Neutrophil (primary cell): ENCODE measurements around the gene MC1R.

Experiments
- H3K27ac ChIP-seq: fragments of 200-600 bp; sonication (generic); 2 replicates; pipeline ENCODE4 v1.5.1; 2016; ENCODE audit warnings: mild to moderate bottlenecking, moderate library complexity
- H3K27me3 ChIP-seq: fragments of 200-600 bp; sonication (generic); 2 replicates; pipeline ENCODE4 v1.6.0; 2016; ENCODE audit warnings: mild to moderate bottlenecking
- H3K36me3 ChIP-seq: fragments of 200-600 bp; sonication (generic); 2 replicates; pipeline ENCODE4 v1.5.1; 2017
- H3K4me1 ChIP-seq, 2 experiments: fragments of 200-600 bp in 1 of 2; sonication (generic) in 1 of 2; 1 replicate in 1 of 2; 2 replicates in 1 of 2; pipeline versions ENCODE4 v1.5.1 to v1.6.1; 2013 to 2016; ENCODE audit warnings: low read depth in 1 of 2, low read length in 1 of 2, mild to moderate bottlenecking in 1 of 2, moderate library complexity in 1 of 2; ENCODE audit not compliant: control insufficient read depth in 1 of 2, insufficient read depth in 1 of 2
- H3K4me3 ChIP-seq, 2 experiments: fragments of 200-600 bp in 1 of 2; sonication (generic) in 1 of 2; 1 replicate in 1 of 2; 2 replicates in 1 of 2; pipeline ENCODE4 v1.5.1; 2013 to 2016; ENCODE audit warnings: low read depth in 1 of 2, low read length in 1 of 2, mild to moderate bottlenecking in 1 of 2, moderate library complexity in 1 of 2
- H3K9me3 ChIP-seq: fragments of 200-600 bp; sonication (generic); 2 replicates; pipeline ENCODE4 v1.5.1; 2016
- TF ChIP-seq, protein P1 (sequence below): fragments of 200-600 bp; sonication (generic); IDR thresholded peaks from 2 replicates; pipeline ENCODE4 v1.5.1; 2016; ENCODE audit warnings: antibody characterized with exemption

MC1R gene

DNA sequence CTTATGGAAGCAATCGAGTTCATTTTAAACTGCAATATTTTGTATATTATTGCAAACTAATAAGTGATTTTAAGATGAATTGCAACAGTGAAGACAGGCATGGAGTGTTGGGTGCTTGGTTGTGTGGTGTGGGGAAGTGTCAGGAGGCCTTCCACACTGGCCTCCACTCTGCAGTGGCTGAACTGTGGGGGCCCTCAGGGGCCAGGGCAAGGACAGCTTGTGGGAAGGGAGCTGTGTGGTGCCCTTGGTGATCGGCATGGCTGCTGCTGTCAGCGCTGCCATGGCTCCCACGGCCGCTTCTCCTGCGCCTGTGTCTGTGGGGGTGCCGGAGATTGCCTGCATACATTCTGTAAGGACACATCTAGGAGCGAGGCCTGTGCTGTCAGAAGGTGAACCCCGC lies 26.0 kb upstream of the MC1R start:
- Histone ChIP-seq H3K27me3 (no peaks in the 10 kb centered on the region), H3K9me3 (no peaks in the 10 kb centered on the region), H3K4me3 (no peak overlapping the region), H3K4me1 (no peaks in the 10 kb centered on the region), H3K36me3 (peaks cover 97% of the 10 kb centered on the region), H3K27ac (no peak overlapping the region)
- TF ChIP-seq, protein P1, sequence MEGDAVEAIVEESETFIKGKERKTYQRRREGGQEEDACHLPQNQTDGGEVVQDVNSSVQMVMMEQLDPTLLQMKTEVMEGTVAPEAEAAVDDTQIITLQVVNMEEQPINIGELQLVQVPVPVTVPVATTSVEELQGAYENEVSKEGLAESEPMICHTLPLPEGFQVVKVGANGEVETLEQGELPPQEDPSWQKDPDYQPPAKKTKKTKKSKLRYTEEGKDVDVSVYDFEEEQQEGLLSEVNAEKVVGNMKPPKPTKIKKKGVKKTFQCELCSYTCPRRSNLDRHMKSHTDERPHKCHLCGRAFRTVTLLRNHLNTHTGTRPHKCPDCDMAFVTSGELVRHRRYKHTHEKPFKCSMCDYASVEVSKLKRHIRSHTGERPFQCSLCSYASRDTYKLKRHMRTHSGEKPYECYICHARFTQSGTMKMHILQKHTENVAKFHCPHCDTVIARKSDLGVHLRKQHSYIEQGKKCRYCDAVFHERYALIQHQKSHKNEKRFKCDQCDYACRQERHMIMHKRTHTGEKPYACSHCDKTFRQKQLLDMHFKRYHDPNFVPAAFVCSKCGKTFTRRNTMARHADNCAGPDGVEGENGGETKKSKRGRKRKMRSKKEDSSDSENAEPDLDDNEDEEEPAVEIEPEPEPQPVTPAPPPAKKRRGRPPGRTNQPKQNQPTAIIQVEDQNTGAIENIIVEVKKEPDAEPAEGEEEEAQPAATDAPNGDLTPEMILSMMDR, result no peak

DNA sequence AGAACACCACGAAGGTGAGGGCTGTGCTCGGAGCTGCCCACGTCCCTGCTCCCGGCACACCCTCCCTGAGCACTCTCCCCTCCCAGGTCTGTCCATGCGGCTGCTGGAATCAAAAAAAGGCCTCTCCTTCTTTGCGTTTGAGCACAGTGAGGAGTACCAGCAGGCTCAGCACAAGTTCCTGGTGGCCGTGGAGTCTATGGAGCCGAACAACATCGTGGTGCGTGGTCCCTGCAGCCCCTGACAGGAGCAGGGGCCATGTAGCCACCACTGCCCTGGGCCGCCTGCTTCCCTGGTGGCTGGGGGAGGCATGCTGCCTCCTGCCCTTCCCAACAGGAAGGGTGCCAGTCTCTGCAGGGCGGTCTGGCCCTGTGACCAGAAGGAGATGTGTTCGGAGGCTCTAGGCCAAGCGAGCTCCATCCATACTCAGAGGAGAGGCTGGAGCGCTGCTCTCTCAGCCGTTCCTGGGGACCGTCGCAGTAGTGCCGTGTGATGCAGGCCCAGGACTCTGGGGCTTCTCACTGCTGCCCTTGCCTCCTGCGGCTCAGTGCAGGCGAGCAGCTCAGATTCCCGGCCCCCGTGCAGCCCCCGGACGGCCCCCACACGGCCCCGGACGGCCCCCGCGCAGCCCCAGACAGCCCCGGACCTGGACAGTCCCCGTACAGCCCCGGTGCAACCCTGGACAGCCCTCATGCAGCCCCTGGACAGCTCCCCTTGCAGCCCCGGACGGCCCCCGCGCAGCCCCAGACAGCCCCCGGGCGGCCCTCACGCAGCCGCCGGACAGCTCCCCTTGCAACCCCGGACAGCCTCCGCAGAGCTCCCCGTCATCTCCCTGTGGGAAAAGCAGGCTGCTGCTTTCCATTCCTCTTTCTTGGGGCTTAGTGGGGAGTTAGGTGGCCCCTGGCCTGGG lies 24.8 kb upstream of the MC1R start:
- H3K27me3 ChIP-seq, result no peaks in the 10 kb centered on the region
- no peak overlapping the region for H3K27ac ChIP-seq
- no peak overlapping the region for H3K4me3 ChIP-seq
- H3K4me1 ChIP-seq, result no peaks in the 10 kb centered on the region
- H3K9me3 ChIP-seq, result no peaks in the 10 kb centered on the region
- H3K36me3 ChIP-seq, result peaks cover 98% of the 10 kb centered on the region
- TF ChIP-seq, protein P1, result no peak

DNA sequence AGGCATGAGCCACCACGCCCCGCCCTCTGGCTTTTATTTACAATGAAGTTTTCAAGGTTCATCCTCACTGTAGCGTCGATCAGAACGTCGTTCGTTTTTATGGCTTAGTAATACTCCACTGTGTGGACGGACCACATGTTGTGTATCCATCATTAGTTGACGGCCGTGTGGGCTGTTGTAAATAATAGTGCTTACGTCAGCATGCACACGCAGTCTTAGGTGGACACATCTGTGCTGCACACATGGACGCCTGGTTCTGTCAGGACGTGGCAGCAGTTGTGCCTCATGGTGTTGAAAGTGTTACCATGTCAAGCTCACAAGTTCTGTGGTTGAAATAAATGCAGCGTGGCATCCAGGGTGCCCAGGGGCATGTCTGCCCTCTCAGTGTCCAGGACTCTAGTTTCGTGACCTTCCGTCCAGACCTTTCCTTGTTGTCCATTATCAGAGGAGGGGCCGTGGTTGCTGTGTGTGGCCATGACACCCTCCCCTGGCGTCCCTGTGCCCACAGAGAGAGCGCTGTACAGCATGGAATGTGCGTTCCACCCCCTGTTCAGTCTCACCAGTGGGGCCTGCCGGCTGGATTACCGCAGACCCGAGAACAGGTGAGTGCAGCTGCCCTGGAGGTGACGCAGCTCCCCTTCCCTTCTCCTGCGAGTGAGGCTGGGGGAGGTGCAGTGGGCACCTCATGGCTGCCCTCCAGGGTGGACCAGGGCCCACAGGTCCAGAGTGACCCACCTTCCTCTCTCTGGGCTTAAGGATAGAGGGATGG lies 23.0 kb upstream of the MC1R start:
- Histone ChIP-seq H3K27me3 (no peaks in the 10 kb centered on the region), H3K36me3 (peaks cover 100% of the 10 kb centered on the region), H3K4me1 (no peaks in the 10 kb centered on the region), H3K27ac (no peak overlapping the region), H3K9me3 (no peaks in the 10 kb centered on the region), H3K4me3 (no peak overlapping the region)
- TF ChIP-seq, protein P1, result no peak

DNA sequence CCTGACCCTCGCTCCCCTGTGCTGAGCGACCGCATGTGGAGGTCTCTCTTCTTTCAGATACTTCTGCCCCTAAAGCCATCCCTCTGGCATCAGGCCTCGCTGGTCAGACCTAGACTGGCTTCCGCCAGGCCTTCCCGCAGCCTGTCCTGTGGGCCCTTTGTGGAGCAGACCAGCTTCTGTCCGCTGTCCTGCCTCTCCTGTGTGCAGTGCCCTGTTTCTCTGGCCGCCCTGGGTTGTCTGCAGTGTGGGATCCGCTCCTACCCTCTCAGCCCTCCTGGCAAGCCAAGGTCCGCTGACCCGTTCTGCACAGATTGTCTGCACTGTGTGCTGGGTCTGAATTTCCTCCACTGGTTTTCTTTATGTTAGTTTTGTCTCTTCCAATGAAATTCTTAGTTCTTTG lies 21.5 kb upstream of the MC1R start:
- no peak overlapping the region for H3K27ac ChIP-seq
- TF ChIP-seq, protein P1, result no peak
- peaks cover 91% of the 10 kb centered on the region for H3K36me3 ChIP-seq
- H3K4me3 ChIP-seq, result no peak overlapping the region
- no peaks in the 10 kb centered on the region for H3K9me3 ChIP-seq
- no peaks in the 10 kb centered on the region for H3K4me1 ChIP-seq
- no peaks in the 10 kb centered on the region for H3K27me3 ChIP-seq

DNA sequence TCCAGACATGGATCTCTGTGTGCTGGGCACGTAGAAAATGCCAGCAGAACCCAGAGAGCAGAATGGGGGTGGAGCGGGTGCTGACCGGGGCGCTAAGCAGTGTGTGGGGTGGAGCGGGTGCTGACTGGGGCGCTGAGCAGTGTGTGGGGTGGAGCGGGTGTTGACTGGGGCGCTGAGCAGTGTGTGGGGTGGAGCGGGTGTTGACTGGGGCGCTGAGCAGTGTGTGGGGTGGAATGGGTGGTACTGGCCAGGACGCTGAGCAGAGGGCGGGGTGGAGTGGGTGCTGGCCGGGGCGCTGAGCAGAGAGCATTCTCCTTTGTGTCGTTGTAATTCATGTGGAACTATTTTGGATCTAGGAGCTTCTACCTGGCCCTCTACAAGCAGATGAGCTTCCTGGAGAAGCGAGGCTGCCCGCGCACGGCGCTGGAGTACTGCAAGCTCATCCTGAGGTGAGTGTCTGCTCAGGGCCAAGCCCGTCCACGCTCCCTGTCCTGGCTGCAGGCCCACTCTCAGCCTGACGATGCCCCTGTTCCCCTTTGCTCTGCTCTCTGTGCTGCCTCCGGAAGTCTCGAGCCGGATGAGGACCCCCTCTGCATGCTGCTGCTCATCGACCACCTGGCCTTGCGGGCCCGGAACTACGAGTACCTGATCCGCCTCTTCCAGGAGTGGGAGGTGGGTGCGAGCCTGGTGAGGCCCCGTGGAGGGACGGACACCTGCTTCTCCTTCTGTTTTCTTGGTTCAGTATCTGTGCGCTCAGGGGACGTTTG lies 20.3 kb upstream of the MC1R start:
- H3K9me3 ChIP-seq, result no peaks in the 10 kb centered on the region
- no peaks in the 10 kb centered on the region for H3K27me3 ChIP-seq
- no peak overlapping the region for H3K4me3 ChIP-seq
- TF ChIP-seq, protein P1, result no peak
- H3K36me3 ChIP-seq, result peaks cover 89% of the 10 kb centered on the region
- no peaks in the 10 kb centered on the region for H3K4me1 ChIP-seq
- H3K27ac ChIP-seq, result no peak overlapping the region
